Keratinocyte (primary cell): ENCODE data around the gene RGS9BP. TPM values are rescaled to one million over a fixed set of nuclear protein-coding genes. Genes with fewer than 3 reads are reported as not detected.
A peak's percentile ranks its signal among the peaks of the same experiment; 100 is the strongest.
"Not testable (repeated sequence)": the region's sequence is repeated elsewhere in the genome, so short reads cannot be mapped to it uniquely, and the experiment has no call there.

Experiments used
- DNase-seq: peaks from one replicate; pipeline ENCODE4 v3.0.0-alpha.2; 2011; ENCODE audit warnings: low read depth, missing footprints, low spot score
- FAIRE-seq: peaks from 2 replicates; lab custom pipeline; 2011; peaks lifted over from hg19 to GRCh38; lab: Jason Lieb, UNC
- H2AFZ ChIP-seq: 2 replicates; pipeline ENCODE4 v1.6.0; 2012; ENCODE audit warnings: low read length, control low read depth, inconsistent platforms; ENCODE audit not compliant: control insufficient read depth
- H3K27ac ChIP-seq: 2 replicates; pipeline ENCODE4 v1.5.1; 2011; ENCODE audit warnings: low read length; ENCODE audit not compliant: control insufficient read depth, insufficient read depth
- H3K27me3 ChIP-seq: 3 replicates; pipeline ENCODE4 v1.6.0; 2011; ENCODE audit warnings: low read length; ENCODE audit not compliant: control insufficient read depth, insufficient read depth; ENCODE audit errors: extremely low read depth
- H3K36me3 ChIP-seq, 2 experiments: 2 replicates in 1 of 2; 3 replicates in 1 of 2; pipeline ENCODE4 v1.5.1; 2011; ENCODE audit warnings: low read length in 2 of 2, mild to moderate bottlenecking in 1 of 2; ENCODE audit not compliant: control insufficient read depth in 2 of 2, insufficient read depth in 2 of 2; ENCODE audit errors: extremely low read depth in 1 of 2
- H3K4me1 ChIP-seq: 3 replicates; pipeline ENCODE4 v1.5.1; 2011; ENCODE audit warnings: low read length; ENCODE audit not compliant: control insufficient read depth, insufficient read depth; ENCODE audit errors: extremely low read depth
- H3K4me2 ChIP-seq: 3 replicates; pipeline ENCODE4 v1.6.0; 2011; ENCODE audit warnings: low read depth, low read length; ENCODE audit not compliant: control insufficient read depth, insufficient read depth; ENCODE audit errors: extremely low read depth
- H3K4me3 ChIP-seq, 3 experiments: fragments of 200-600 bp in 1 of 3; sonication (generic) in 1 of 3; 2 replicates in 2 of 3; 3 replicates in 1 of 3; pipeline ENCODE4 v1.5.1; 2011 to 2016; ENCODE audit warnings: low read length in 3 of 3, mild to moderate bottlenecking in 3 of 3, control low read depth in 2 of 3, inconsistent platforms in 1 of 3, low read depth in 1 of 3, mixed read lengths in 1 of 3, mixed run types in 1 of 3, moderate library complexity in 1 of 3; ENCODE audit not compliant: control insufficient read depth in 2 of 3, insufficient read depth in 2 of 3; ENCODE audit errors: extremely low read depth in 1 of 3
- H3K79me2 ChIP-seq: 2 replicates; pipeline ENCODE4 v1.6.0; 2012; ENCODE audit warnings: low read length; ENCODE audit not compliant: control insufficient read depth, insufficient read depth
- H3K9ac ChIP-seq: 3 replicates; pipeline ENCODE4 v1.6.0; 2011; ENCODE audit warnings: low read length; ENCODE audit not compliant: control insufficient read depth, insufficient read depth; ENCODE audit errors: extremely low read depth
- H3K9me1 ChIP-seq: 3 replicates; pipeline ENCODE4 v1.6.0; 2011; ENCODE audit warnings: low read length; ENCODE audit not compliant: control insufficient read depth, insufficient read depth; ENCODE audit errors: extremely low read depth
- H3K9me3 ChIP-seq: 2 replicates; pipeline ENCODE4 v1.5.1; 2012; ENCODE audit warnings: low read depth, low read length; ENCODE audit not compliant: control insufficient read depth
- H4K20me1 ChIP-seq: 3 replicates; pipeline ENCODE4 v1.6.0; 2011; ENCODE audit warnings: low read length; ENCODE audit not compliant: control insufficient read depth, insufficient read depth; ENCODE audit errors: extremely low read depth
- CTCF ChIP-seq, 3 experiments: IDR thresholded peaks in 1 of 3; conservative IDR thresholded peaks in 1 of 3; optimal IDR thresholded peaks in 1 of 3; 2 replicates in 2 of 3; 3 replicates in 1 of 3; pipeline versions ENCODE3 to v1.5.1; 2011; ENCODE audit warnings: low read length in 3 of 3, mild to moderate bottlenecking in 3 of 3, moderate library complexity in 2 of 3, control low read depth in 1 of 3, inconsistent platforms in 1 of 3; ENCODE audit not compliant: insufficient read depth in 2 of 3; ENCODE audit errors: extremely low read depth in 1 of 3
- EZH2 ChIP-seq: IDR thresholded peaks from one replicate; pipeline ENCODE4 v1.6.1; 2012; ENCODE audit warnings: inconsistent platforms, mild to moderate bottlenecking, low read length, moderate library complexity
- dilution Hi-C: fragments of 300-500 bp; cut with MboI; formaldehyde crosslinking; loops from one replicate; pipeline ENCODE4 v1.7.0; 2020; ENCODE audit warnings: low sequenced_read_pairs; ENCODE audit not compliant: extremely low pct_ligation_motif_present
- polyA plus RNA-seq, 5 experiments: library from polyadenylated mRNA; depleted of rRNA in 3 of 5; stranded (reverse) in 3 of 5; stranded (forward) in 1 of 5; unstranded in 1 of 5; fragments of >200 nt; gene quantifications; 1 replicate in 1 of 5; 2 replicates in 3 of 5; 3 replicates in 1 of 5; pipeline versions ENCODE4 v1.2.1 to v1.2.3, GENCODE V29; 2011 to 2012; ENCODE audit warnings: missing spikeins in 2 of 5, low read depth in 1 of 5, low replicate concordance in 1 of 5

The RGS9BP gene
- polyA plus RNA-seq, 1 donor (not counting 4 experiments of a cell fraction or from before 2014, with no cell fraction given) = 0.01 TPM

DNA sequence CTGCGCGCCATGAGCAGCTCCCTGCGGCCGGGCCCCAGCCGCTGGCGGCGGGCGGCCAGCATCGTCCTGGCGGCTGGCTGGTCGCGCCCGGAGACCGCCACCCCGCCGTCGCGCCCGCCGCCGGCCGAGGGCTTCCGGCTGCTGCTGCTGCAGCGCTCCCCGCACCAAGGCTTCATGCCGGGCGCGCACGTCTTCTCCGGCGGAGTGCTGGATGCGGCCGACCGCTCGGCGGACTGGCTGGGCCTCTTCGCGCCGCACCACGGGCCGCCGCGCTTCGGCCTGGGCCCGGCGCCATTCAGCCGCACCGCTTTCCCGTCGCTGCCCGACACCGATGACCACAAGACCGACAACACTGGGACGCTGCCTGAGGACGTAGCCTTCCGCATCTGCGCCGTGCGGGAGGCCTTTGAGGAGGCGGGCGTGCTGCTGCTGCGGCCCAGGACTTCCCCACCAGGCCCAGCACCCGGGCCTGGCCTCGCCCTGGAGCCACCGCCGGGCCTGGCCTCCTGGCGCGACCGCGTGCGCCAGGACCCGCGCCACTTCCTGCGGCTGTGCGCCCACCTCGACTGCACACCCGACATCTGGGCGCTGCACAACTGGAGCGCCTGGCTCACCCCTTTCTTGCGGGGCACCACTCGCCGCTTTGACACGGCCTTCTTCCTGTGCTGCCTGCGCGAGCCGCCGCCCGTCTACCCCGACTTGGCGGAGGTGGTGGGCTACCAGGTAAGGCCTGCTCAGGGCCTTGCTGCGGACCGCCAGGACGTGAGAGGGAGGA is 16.5 kb downstream of the RGS9BP start:
- dilution Hi-C loops = no loop called here
- FAIRE-seq (no peak), DNase-seq (no peak)
- H3K27ac ChIP-seq = peak overlapping the region; percentile 78
- H3K9me3 ChIP-seq = no peaks in the 10 kb centered on the region
- TF ChIP-seq EZH2 = no peak
- TF ChIP-seq CTCF (optimal IDR thresholded peaks at IDR 0.05 in 1 of 3, IDR thresholded peaks at IDR 0.05 in 1 of 3, conservative IDR thresholded peaks at IDR 0.05 in 1 of 3; ENCODE audit: extremely low read depth in 1 of 3, insufficient read depth in 2 of 3, low read length in 3 of 3) = no peak
- H3K79me2 ChIP-seq = peaks cover 52% of the 10 kb centered on the region
- peak overlapping the region; percentile 51 to 90 (median 88) for H3K4me3 ChIP-seq
- peak overlapping the region; percentile 70 for H3K4me2 ChIP-seq
- peaks cover 25% of the 10 kb centered on the region for H3K4me1 ChIP-seq
- H2AFZ ChIP-seq = peak overlapping the region; percentile 80
- H3K27me3 ChIP-seq = no peaks in the 10 kb centered on the region
- peak overlapping the region; percentile 87 for H3K9ac ChIP-seq
- no peaks in the 10 kb centered on the region for H3K9me1 ChIP-seq
- peaks cover 4% of the 10 kb centered on the region in 2 experiments for H3K36me3 ChIP-seq
- no peaks in the 10 kb centered on the region for H4K20me1 ChIP-seq

GRCh38 chr19:32692727-32693061 is 17.0 kb downstream of the RGS9BP start:
- DNase-seq (no peak), FAIRE-seq (no peak)
- Histone ChIP-seq H3K79me2 (peaks cover 57% of the 10 kb centered on the region), H3K4me1 (peaks cover 25% of the 10 kb centered on the region), H3K9ac (peak overlapping the region; percentile 87), H3K27me3 (no peaks in the 10 kb centered on the region), H4K20me1 (no peaks in the 10 kb centered on the region), H3K9me3 (no peaks in the 10 kb centered on the region), H3K36me3 (peaks cover 4% of the 10 kb centered on the region in 2 experiments), H2AFZ (peak overlapping the region; percentile 80), H3K4me2 (peak overlapping the region; percentile 70), H3K4me3 (peak overlapping the region; percentile 51 to 90 (median 88)), H3K27ac (peak overlapping the region; percentile 78), H3K9me1 (no peaks in the 10 kb centered on the region)
- dilution Hi-C loops = no loop called here
- TF ChIP-seq CTCF (optimal IDR thresholded peaks at IDR 0.05 in 1 of 3, IDR thresholded peaks at IDR 0.05 in 1 of 3, conservative IDR thresholded peaks at IDR 0.05 in 1 of 3; ENCODE audit: extremely low read depth in 1 of 3, insufficient read depth in 2 of 3, low read length in 3 of 3) (no peak), EZH2 (no peak)

DNA sequence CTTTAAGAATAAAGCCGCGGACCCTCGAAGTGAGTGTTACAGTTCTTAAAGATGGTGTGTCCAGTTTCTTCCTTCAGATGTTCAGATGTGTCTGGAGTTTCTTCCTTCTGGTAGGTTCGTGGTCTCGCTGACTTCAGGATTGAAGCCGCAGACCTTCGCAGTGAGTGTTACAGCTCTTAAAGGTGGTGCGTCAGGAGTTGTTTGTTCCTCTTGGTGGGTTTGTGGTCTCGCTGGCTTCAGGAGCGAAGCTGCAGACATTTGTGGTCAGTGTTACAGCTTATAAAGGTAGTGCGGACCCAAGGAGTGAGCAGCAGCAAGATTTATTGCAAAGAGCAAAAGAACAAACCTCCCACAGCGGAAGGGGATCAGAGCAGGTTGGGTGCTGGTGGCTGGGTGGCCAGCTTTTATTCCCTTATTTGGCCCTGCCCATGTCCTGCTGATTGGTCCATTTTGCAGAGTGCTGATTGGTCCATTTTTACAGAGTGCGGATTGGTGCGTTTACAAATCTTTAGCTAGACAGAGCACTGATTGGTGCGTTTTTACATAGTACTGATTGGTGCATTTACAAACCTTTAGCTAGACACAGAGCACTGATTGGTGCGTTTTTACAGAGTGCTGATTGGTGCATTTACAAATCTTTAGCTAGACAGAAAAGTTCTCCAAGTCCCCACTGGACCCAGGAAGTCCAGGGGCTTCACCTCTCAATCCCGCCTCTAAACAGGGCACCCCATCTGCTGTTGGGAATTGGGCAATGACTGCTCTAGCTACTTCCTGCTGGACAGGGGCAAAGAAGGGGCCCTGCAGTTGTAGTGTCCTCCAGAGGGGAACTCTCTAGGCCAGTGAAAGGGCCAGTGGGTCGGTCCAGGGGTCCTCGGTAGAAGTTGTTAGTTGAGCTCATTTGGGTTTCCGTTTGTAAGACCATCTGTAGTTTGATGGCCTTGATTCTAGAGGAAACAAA is 17.8 kb downstream of the RGS9BP start:
- H3K36me3 ChIP-seq, H3K9me1 ChIP-seq, DNase-seq, dilution Hi-C loops, FAIRE-seq, H3K27me3 ChIP-seq, H2AFZ ChIP-seq, H4K20me1 ChIP-seq, H3K9me3 ChIP-seq: not testable (repeated sequence)
- Histone ChIP-seq H3K27ac (peak overlapping the region; percentile 78), H3K4me1 (peaks cover 25% of the 10 kb centered on the region), H3K4me3 (peak overlapping the region; percentile 51 to 90 (median 88)), H3K79me2 (peaks cover 64% of the 10 kb centered on the region), H3K4me2 (peak overlapping the region; percentile 70), H3K9ac (peak overlapping the region; percentile 87)
